Measurements from ENCODE around the gene ERCC3. TPM values are rescaled to one million over a fixed set of nuclear protein-coding genes. Genes with fewer than 3 reads are reported as not detected.

ERCC3 gene
- total and polyA plus RNA-seq, 2 donors (not counting 3 experiments of a cell fraction or from before 2014, with no cell fraction given), result 40.7 to 47.3 TPM

DNA sequence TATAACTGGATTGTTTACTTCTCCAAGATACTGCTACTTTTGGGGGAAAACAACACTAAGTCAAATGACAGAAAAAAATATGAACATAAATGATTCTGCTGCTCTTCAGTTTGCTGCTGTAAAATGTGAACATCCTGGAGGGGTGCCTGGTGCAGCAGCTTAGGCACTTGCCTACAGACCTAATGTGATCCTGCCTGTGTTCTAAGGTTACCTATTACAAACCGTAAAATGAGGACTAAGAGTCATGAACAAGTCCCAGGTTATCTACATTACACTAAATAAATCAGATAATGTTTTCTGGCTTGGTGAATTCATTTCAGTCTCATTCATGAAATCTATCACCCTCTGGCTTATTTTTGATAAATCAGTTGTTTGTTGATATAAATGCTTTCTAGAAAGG, 38.4 kb upstream of the ERCC3 start:
- BruUV-seq (replicated peaks), result no TSS peak
- H3K4me1 ChIP-seq (ENCODE audit: control insufficient read depth, extremely low read depth, insufficient read depth, low read length), result peaks cover 7% of the 10 kb centered on the region
- no peaks in the 10 kb centered on the region for H3K36me3 ChIP-seq (ENCODE audit: control insufficient read depth in 2 of 2, extremely low read depth in 1 of 2, insufficient read depth in 2 of 2, low read length in 2 of 2)
- FAIRE-seq (no peak), DNase-seq (ENCODE audit: low read depth, low spot score) (no peak)
- POLR2A ChIA-PET, result no interaction called here
- dilution Hi-C loops (cut with MboI; ENCODE audit: extremely low pct_ligation_motif_present, low sequenced_read_pairs) (no loop called here), intact Hi-C loops (cut with micrococcal nuclease) (no loop called here)
- H2AFZ ChIP-seq (ENCODE audit: low read depth, low read length), result no peak overlapping the region
- H3K9me3 ChIP-seq (replicated peaks; ENCODE audit: control insufficient read depth, insufficient read depth, low read length), result no peaks in the 10 kb centered on the region
- H3K9ac ChIP-seq (replicated peaks; ENCODE audit: extremely low read depth, insufficient read depth, low read length), result no peak overlapping the region
- H3K4me3 ChIP-seq (replicated peaks in 1 of 3; ENCODE audit: insufficient read depth in 1 of 3, low read depth in 1 of 3, low read length in 3 of 3), result no peak overlapping the region
- no peak for TF ChIP-seq JUN (IDR thresholded peaks at IDR 0.05; ENCODE audit: borderline replicate concordance, insufficient read depth, insufficient read length, low read depth)
- no peak for TF ChIP-seq GATA2 (IDR thresholded peaks at IDR 0.05; ENCODE audit: insufficient read depth, insufficient read length, low read depth, low read length)
- TF ChIP-seq FOS (IDR thresholded peaks at IDR 0.05; ENCODE audit: borderline replicate concordance, insufficient read depth, low read length), result no peak
- TF ChIP-seq POLR2AphosphoS5 (IDR thresholded peaks at IDR 0.05; ENCODE audit: insufficient read depth, low read depth, low read length), result no peak
- TF ChIP-seq, protein P1, sequence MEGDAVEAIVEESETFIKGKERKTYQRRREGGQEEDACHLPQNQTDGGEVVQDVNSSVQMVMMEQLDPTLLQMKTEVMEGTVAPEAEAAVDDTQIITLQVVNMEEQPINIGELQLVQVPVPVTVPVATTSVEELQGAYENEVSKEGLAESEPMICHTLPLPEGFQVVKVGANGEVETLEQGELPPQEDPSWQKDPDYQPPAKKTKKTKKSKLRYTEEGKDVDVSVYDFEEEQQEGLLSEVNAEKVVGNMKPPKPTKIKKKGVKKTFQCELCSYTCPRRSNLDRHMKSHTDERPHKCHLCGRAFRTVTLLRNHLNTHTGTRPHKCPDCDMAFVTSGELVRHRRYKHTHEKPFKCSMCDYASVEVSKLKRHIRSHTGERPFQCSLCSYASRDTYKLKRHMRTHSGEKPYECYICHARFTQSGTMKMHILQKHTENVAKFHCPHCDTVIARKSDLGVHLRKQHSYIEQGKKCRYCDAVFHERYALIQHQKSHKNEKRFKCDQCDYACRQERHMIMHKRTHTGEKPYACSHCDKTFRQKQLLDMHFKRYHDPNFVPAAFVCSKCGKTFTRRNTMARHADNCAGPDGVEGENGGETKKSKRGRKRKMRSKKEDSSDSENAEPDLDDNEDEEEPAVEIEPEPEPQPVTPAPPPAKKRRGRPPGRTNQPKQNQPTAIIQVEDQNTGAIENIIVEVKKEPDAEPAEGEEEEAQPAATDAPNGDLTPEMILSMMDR (IDR thresholded peaks at IDR 0.05; ENCODE audit: extremely low read depth in 1 of 2, insufficient read depth in 1 of 2, low read depth in 1 of 2, low read length in 2 of 2), result no peak
- TF ChIP-seq, protein P2, sequence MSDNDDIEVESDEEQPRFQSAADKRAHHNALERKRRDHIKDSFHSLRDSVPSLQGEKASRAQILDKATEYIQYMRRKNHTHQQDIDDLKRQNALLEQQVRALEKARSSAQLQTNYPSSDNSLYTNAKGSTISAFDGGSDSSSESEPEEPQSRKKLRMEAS (IDR thresholded peaks at IDR 0.05; ENCODE audit: insufficient read depth, insufficient read length), result no peak
- no peak for TF ChIP-seq MYC (IDR thresholded peaks at IDR 0.05; ENCODE audit: low read depth, low read length)
- TF ChIP-seq EZH2 (IDR thresholded peaks at IDR 0.05; ENCODE audit: borderline replicate concordance, low read depth, low read length, severe bottlenecking), result no peak
- TF ChIP-seq POLR2A (IDR thresholded peaks at IDR 0.05; ENCODE audit: low read depth, low read length), result no peak
- H3K9me1 ChIP-seq (replicated peaks; ENCODE audit: control insufficient read depth, extremely low read depth, insufficient read depth, low read length), result no peaks in the 10 kb centered on the region
- no peaks in the 10 kb centered on the region for H3K27me3 ChIP-seq (ENCODE audit: control insufficient read depth in 2 of 2, insufficient read depth in 2 of 2, low read length in 2 of 2)
- no peak overlapping the region for H3K27ac ChIP-seq (ENCODE audit: insufficient read depth, low read depth, low read length)
- no peaks in the 10 kb centered on the region for H4K20me1 ChIP-seq (replicated peaks; ENCODE audit: control insufficient read depth, extremely low read depth, insufficient read depth, low read length)
- no peaks in the 10 kb centered on the region for H3K79me2 ChIP-seq (ENCODE audit: control insufficient read depth, insufficient read depth, low read length)
- no peak overlapping the region for H3K4me2 ChIP-seq (ENCODE audit: insufficient read depth, low read length)
- CTCF ChIA-PET, result interaction anchor here (1.9 kb wide), 1 partner anchor 147 kb away, joined by 7 read pairs; no protein-coding TSS in a partner anchor
